A549 (cell line): ENCODE measurements around the gene TCF7L1.

Source experiments
- CEBPB ChIP-seq, 2 experiments: fragments of >200 bp in 1 of 2; sonication (Bioruptor Twin) in 1 of 2; formaldehyde crosslinking in 1 of 2; IDR thresholded peaks; 2 replicates each; pipeline ENCODE4 v1.6.1; 2012 to 2016
- CTCF ChIP-seq: fragments of >200 bp; sonication (Bioruptor Twin); formaldehyde crosslinking; IDR thresholded peaks from 3 replicates; pipeline ENCODE4 v1.5.1; 2016
- EP300 ChIP-seq, 2 experiments: fragments of >200 bp; sonication (Bioruptor Twin); formaldehyde crosslinking; IDR thresholded peaks; 2 replicates in 1 of 2; 3 replicates in 1 of 2; pipeline ENCODE4 v1.6.1; 2016 to 2017
- ESRRA ChIP-seq: fragments of 150-350 bp; IDR thresholded peaks from 2 replicates; pipeline ENCODE4 v1.6.1; 2014; ENCODE audit warnings: mild to moderate bottlenecking, low read length, borderline replicate concordance
- FOSL2 ChIP-seq, 2 experiments: fragments of 450-650 bp in 1 of 2; fragments of >200 bp in 1 of 2; sonication (Bioruptor Twin) in 1 of 2; formaldehyde crosslinking; IDR thresholded peaks; 2 replicates each; pipeline versions ENCODE4 v1.5.0 to v1.6.1; 2016 to 2020; ENCODE audit warnings: mild to moderate bottlenecking in 1 of 2, moderate library complexity in 1 of 2
- JUN ChIP-seq, 2 experiments: fragments of >200 bp; sonication (Bioruptor Twin); formaldehyde crosslinking; IDR thresholded peaks; 2 replicates in 1 of 2; 3 replicates in 1 of 2; pipeline ENCODE4 v1.6.1; 2016 to 2017
- MYC ChIP-seq: IDR thresholded peaks from 2 replicates; pipeline ENCODE4 v1.6.1; 2012; ENCODE audit warnings: mild to moderate bottlenecking, inconsistent platforms, low read length, improper control_type of control experiment, borderline replicate concordance
- POLR2A ChIP-seq: IDR thresholded peaks from 2 replicates; pipeline ENCODE4 v1.6.1; 2012; ENCODE audit warnings: mild to moderate bottlenecking, low read length
- RAD21 ChIP-seq, 2 experiments: fragments of >200 bp in 1 of 2; sonication (Bioruptor Twin) in 1 of 2; formaldehyde crosslinking in 1 of 2; IDR thresholded peaks in 1 of 2; conservative IDR thresholded peaks in 1 of 2; 2 replicates in 1 of 2; 3 replicates in 1 of 2; pipeline ENCODE4 v1.6.1; 2012 to 2018; ENCODE audit warnings: inconsistent platforms in 1 of 2
- RARB ChIP-seq: fragments of 250-450 bp; sonication (Bioruptor Pico); IDR thresholded peaks from 2 replicates; pipeline ENCODE4 v1.8.0; 2021; ENCODE audit warnings: mild to moderate bottlenecking, moderate library complexity
- REST ChIP-seq: fragments of 200-600 bp; sonication (generic); IDR thresholded peaks from 2 replicates; pipeline ENCODE4 v1.6.1; 2016; ENCODE audit warnings: antibody characterized with exemption, mild to moderate bottlenecking, moderate library complexity

GRCh38 chr2:85132397-85132796, 795 bp upstream of the TCF7L1 start:
- TF ChIP-seq CTCF: no peak
- TF ChIP-seq RARB (CRISPR knock-in tag): no peak
- no peak for TF ChIP-seq REST
- no peak for TF ChIP-seq EP300 (IDR thresholded peaks at IDR 0.05)
- no peak for TF ChIP-seq ESRRA
- no peak for TF ChIP-seq RAD21 (conservative IDR thresholded peaks at IDR 0.05 in 1 of 2, IDR thresholded peaks at IDR 0.05 in 1 of 2)
- TF ChIP-seq POLR2A: no peak
- no peak for TF ChIP-seq CEBPB (IDR thresholded peaks at IDR 0.05)
- TF ChIP-seq JUN (IDR thresholded peaks at IDR 0.05): no peak
- TF ChIP-seq FOSL2 (IDR thresholded peaks at IDR 0.05): no peak
- TF ChIP-seq FOSL2 (CRISPR knock-in tag; IDR thresholded peaks at IDR 0.05): no peak
- TF ChIP-seq MYC: no peak
